Epithelial cell of esophagus (primary cell): ENCODE results near the gene KCNIP1.

ENCODE experiments used
- DNase-seq: peaks from one replicate; pipeline ENCODE4 v3.0.0; 2010; ENCODE audit warnings: low read depth
- H3K4me3 ChIP-seq: 2 replicates; pipeline ENCODE4 v1.5.1; 2011; ENCODE audit warnings: mild to moderate bottlenecking, low read length, control low read depth
- CTCF ChIP-seq: IDR thresholded peaks from 2 replicates; pipeline ENCODE4 v1.5.1; 2011; ENCODE audit warnings: low read depth, mild to moderate bottlenecking, low read length, control low read depth, inconsistent platforms; ENCODE audit not compliant: insufficient read depth; ENCODE audit errors: missing control alignments

Gene KCNIP1

GRCh38 chr5:170630226-170630625, 126.4 kb downstream of the KCNIP1 start:
- TF ChIP-seq CTCF = no peak
- H3K4me3 ChIP-seq = no peak overlapping the region
- no peak for DNase-seq

- TF ChIP-seq CTCF = no peak
- H3K4me3 ChIP-seq = no peak overlapping the region
- no peak for DNase-seq
These were observed 126.9 kb downstream of the KCNIP1 start for GRCh38 chr5:170630711-170631141.

GRCh38 chr5:170631466-170632195, 127.8 kb downstream of the KCNIP1 start:
- H3K4me3 ChIP-seq = no peak overlapping the region
- no peak for DNase-seq
- TF ChIP-seq CTCF = no peak

GRCh38 chr5:170632266-170632984, 128.6 kb downstream of the KCNIP1 start:
- no peak for DNase-seq
- H3K4me3 ChIP-seq = no peak overlapping the region
- no peak for TF ChIP-seq CTCF

GRCh38 chr5:170632985-170633234, 129.1 kb downstream of the KCNIP1 start:
- H3K4me3 ChIP-seq = no peak overlapping the region
- peak; percentile 9 for DNase-seq
- peak; percentile 78 for TF ChIP-seq CTCF

GRCh38 chr5:170633235-170634081, 129.6 kb downstream of the KCNIP1 start:
- no peak overlapping the region for H3K4me3 ChIP-seq
- no peak for TF ChIP-seq CTCF
- peak; percentile 10 for DNase-seq
